Testis (tissue), 3 donors: Measurements from ENCODE around the gene EIF2AK3. TPM values are rescaled to one million over a fixed set of nuclear protein-coding genes. Genes with fewer than 3 reads are reported as not detected.

Experiments used
- DNase-seq: peaks from one replicate; pipeline ENCODE4 v3.0.0-alpha.2; 2019
- H3K27ac ChIP-seq, 2 donors: fragments of 200-600 bp; sonication (generic); one replicate each; pipeline ENCODE4 v1.5.1; 2019
- H3K27me3 ChIP-seq: fragments of 200-600 bp; sonication (generic); one replicate; pipeline ENCODE4 v1.5.1; 2019
- H3K36me3 ChIP-seq: fragments of 200-600 bp; sonication (generic); one replicate; pipeline ENCODE4 v1.5.1; 2017; ENCODE audit warnings: low read depth; ENCODE audit errors: missing control alignments
- H3K4me1 ChIP-seq: fragments of 200-600 bp; sonication (generic); one replicate; pipeline ENCODE4 v1.5.1; 2019
- H3K4me3 ChIP-seq, 2 donors: fragments of 200-600 bp; sonication (generic); one replicate each; pipeline ENCODE4 v1.5.1; 2017 to 2019
- H3K9me3 ChIP-seq: fragments of 200-600 bp; sonication (generic); one replicate; pipeline ENCODE4 v1.5.1; 2017
- POLR2A ChIP-seq: fragments of 450-650 bp; IDR thresholded peaks from one replicate; pipeline ENCODE4 v1.6.1; 2017; ENCODE audit warnings: antibody characterized with exemption, mild to moderate bottlenecking, moderate library complexity
- whole genome bisulfite sequencing, 2 donors: methylation state at CpG; one replicate each; pipeline ENCODE4 v1.1.5; 2018; 5-methylcytosine and 5-hydroxymethylcytosine counted together
- intact Hi-C: fragments of 100-400 bp; cut with DNase I; formaldehyde crosslinking; loops from one replicate; pipeline ENCODE4 v1.15.1; 2023; ENCODE audit warnings: low total_unique reads
- polyA plus RNA-seq: library from polyadenylated mRNA; stranded (reverse); fragments of 350-450 nt; fragmentation: Illumina TruSeq; extraction: RNeasy Lipid Tissue Mini Kit (QIAGEN cat#74804); gene quantifications from one replicate; pipeline ENCODE4 v1.2.3, GENCODE V29; 2014; ENCODE audit warnings: low read depth, low replicate concordance; ENCODE audit not compliant: insufficient read depth
- total RNA-seq, 2 donors: library from RNA; depleted of rRNA; stranded (reverse); fragments of >200 nt; gene quantifications; one replicate each; pipeline ENCODE4 v1.2.3, GENCODE V29; 2016
- TF ChIP-seq, protein P1 (sequence below), 3 experiments: fragments of 450-650 bp in 2 of 3; fragments of 200-600 bp in 1 of 3; sonication (generic) in 1 of 3; IDR thresholded peaks; one replicate each; pipeline ENCODE4 v1.5.1; 2016 to 2019; ENCODE audit warnings: antibody characterized with exemption in 3 of 3, mild to moderate bottlenecking in 2 of 3, moderate library complexity in 1 of 3

The EIF2AK3 gene
- total and polyA plus RNA-seq, 3 donors from 2014 or later, result 9.0 to 14.7 (median 9.8) TPM

DNA sequence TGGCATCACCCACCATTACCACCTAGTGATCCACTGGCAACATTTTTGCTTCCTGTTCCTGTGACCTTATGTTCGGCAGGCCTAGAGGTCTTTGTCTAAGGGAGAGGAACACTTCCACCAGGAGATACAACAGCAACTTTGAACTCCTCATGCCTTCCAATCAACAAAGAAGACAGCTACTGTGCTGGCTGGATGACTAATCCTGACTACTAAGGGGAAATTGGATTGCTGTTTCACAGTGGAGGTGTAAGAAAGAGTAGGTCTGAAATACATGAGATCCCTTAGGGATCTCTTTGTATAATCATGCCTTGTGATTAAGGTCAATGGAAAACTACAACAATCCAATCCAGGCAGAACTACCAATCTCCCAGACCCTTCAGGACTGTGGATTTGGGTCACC, 45.2 kb downstream of the EIF2AK3 start:
- WGBS, 2 donors, result 86 to 95% methylated on average over 1 of the region's 1 CpG
- H3K4me3 ChIP-seq, result no peak overlapping the region
- intact Hi-C loops, result no loop called here
- DNase-seq, result no peak
- no peak for TF ChIP-seq POLR2A
- TF ChIP-seq, protein P1, sequence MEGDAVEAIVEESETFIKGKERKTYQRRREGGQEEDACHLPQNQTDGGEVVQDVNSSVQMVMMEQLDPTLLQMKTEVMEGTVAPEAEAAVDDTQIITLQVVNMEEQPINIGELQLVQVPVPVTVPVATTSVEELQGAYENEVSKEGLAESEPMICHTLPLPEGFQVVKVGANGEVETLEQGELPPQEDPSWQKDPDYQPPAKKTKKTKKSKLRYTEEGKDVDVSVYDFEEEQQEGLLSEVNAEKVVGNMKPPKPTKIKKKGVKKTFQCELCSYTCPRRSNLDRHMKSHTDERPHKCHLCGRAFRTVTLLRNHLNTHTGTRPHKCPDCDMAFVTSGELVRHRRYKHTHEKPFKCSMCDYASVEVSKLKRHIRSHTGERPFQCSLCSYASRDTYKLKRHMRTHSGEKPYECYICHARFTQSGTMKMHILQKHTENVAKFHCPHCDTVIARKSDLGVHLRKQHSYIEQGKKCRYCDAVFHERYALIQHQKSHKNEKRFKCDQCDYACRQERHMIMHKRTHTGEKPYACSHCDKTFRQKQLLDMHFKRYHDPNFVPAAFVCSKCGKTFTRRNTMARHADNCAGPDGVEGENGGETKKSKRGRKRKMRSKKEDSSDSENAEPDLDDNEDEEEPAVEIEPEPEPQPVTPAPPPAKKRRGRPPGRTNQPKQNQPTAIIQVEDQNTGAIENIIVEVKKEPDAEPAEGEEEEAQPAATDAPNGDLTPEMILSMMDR (IDR thresholded peaks at IDR 0.05), result no peak
- no peaks in the 10 kb centered on the region for H3K9me3 ChIP-seq
- H3K4me1 ChIP-seq, result no peaks in the 10 kb centered on the region
- H3K27me3 ChIP-seq, result no peaks in the 10 kb centered on the region
- no peak overlapping the region for H3K27ac ChIP-seq
- H3K36me3 ChIP-seq, result no peaks in the 10 kb centered on the region

DNA sequence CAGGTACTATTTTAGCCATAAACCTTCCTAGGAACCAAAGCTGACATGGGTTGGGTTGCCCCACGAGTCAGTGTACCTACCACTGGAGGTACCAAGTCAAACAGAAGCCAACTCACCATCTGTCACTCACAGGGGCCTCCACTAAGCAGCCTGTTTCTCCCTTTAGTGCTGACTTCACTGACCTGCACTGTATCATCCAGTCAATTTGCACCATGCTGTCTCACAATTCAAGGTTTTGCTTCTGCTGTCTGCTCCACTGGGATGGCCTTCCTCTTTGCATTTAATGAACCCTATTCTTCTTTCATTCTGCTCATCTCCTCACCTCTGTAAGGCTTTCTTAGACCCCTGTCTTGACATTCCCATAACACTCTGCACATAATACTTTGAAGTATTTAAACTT, 47.2 kb downstream of the EIF2AK3 start:
- DNase-seq, result no peak
- no peak for TF ChIP-seq POLR2A
- TF ChIP-seq, protein P1 (IDR thresholded peaks at IDR 0.05), result no peak
- H3K36me3 ChIP-seq, result no peaks in the 10 kb centered on the region
- no peaks in the 10 kb centered on the region for H3K27me3 ChIP-seq
- intact Hi-C loops, result no loop called here
- no peaks in the 10 kb centered on the region for H3K4me1 ChIP-seq
- H3K4me3 ChIP-seq, result no peak overlapping the region
- no peak overlapping the region for H3K27ac ChIP-seq
- no peaks in the 10 kb centered on the region for H3K9me3 ChIP-seq
- WGBS, 2 donors, result 86 to 96% methylated on average over 1 of the region's 1 CpG

DNA sequence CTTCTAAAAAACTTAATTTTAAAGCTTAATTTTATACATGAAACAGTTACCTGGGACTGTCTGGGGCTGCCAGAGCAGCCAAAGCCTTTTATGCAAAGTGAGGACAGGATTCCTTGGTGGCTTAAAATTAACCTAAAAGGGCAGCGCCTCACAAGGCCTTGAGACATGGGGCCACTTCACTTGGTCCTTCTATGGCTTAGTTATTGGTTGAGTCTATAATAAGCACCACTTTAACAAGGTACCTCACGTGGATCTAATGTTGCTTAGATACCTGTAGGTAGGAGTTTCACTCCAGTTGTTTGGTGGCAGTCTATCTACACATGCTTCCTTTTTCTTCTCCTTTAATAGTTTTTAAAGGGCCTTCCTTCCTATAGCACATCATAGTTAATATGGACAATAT, 51.6 kb downstream of the EIF2AK3 start:
- no peak overlapping the region for H3K27ac ChIP-seq
- 88 to 97% methylated on average over 2 of the region's 2 CpGs for WGBS, 2 donors
- no peak overlapping the region for H3K4me3 ChIP-seq
- H3K36me3 ChIP-seq, result no peaks in the 10 kb centered on the region
- intact Hi-C loops, result no loop called here
- no peak for DNase-seq
- H3K27me3 ChIP-seq, result no peaks in the 10 kb centered on the region
- TF ChIP-seq, protein P1 (IDR thresholded peaks at IDR 0.05), result no peak
- TF ChIP-seq POLR2A, result no peak
- no peaks in the 10 kb centered on the region for H3K9me3 ChIP-seq
- no peaks in the 10 kb centered on the region for H3K4me1 ChIP-seq

DNA sequence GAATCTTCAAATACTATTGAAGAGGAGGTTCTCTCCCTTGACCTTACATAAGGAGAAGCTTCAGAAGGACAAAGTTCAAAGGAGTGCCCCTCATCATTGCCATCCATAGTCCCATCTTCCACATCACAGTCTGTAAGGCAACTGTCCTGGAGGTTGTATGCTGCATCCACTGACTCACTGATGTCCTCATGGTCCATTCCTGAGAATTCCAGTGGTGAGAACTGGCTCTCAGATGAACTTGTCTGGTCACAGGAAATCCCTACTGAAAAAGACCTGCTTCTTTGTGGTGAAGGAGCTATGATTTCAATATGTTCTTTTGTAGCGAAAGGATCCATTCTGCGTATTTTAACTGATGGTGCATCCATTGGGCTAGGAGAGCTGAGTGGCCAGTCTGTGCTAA, 52.2 kb downstream of the EIF2AK3 start:
- TF ChIP-seq POLR2A, result no peak
- TF ChIP-seq, protein P1 (IDR thresholded peaks at IDR 0.05), result no peak
- Histone ChIP-seq H3K4me1 (no peaks in the 10 kb centered on the region), H3K4me3 (no peak overlapping the region), H3K27me3 (no peaks in the 10 kb centered on the region), H3K9me3 (no peaks in the 10 kb centered on the region), H3K36me3 (no peaks in the 10 kb centered on the region), H3K27ac (no peak overlapping the region)
- WGBS, 2 donors, result 45% methylated on average over 2 of the region's 2 CpGs
- no peak for DNase-seq
- intact Hi-C loops, result no loop called here

DNA sequence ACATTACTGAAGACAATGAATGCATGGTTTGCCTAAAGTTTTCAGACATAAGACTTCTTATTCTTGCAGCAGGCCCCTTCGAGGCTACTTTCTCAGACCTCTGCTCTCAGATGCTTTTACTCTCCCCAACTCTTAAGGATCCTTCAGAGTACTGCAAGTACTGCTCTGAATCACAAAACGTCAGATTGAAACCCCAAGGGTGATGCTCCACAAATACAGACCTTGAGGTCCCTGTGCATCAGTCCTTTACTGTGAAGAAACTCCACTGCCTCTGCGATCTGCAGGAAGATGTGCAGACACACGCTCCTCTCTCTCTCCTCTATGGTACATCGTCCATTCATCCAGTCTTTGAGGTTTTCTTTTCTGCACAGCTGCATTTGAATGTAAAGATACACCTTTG, 52.8 kb downstream of the EIF2AK3 start:
- Histone ChIP-seq H3K36me3 (no peaks in the 10 kb centered on the region), H3K9me3 (no peaks in the 10 kb centered on the region), H3K27ac (no peak overlapping the region), H3K27me3 (no peaks in the 10 kb centered on the region), H3K4me1 (no peaks in the 10 kb centered on the region), H3K4me3 (no peak overlapping the region)
- no peak for DNase-seq
- TF ChIP-seq, protein P1 (IDR thresholded peaks at IDR 0.05), result no peak
- TF ChIP-seq POLR2A, result no peak
- WGBS, 2 donors, result 84 to 86% methylated on average over 5 of the region's 5 CpGs
- intact Hi-C loops, result no loop called here
